DOHH2 (cell line): ENCODE results near the gene TCTN3.
"Not testable (repeated sequence)": the region's sequence is repeated elsewhere in the genome, so short reads cannot be mapped to it uniquely, and the experiment has no call there.

Experiments used
- H3F3A ChIP-seq: fragments of 200-600 bp; sonication (generic), shearing (Covaris generic); 2 replicates; pipeline ENCODE4 v1.6.0; 2016; ENCODE audit warnings: antibody characterized with exemption, mild to moderate bottlenecking; ENCODE audit not compliant: control insufficient read depth, insufficient read depth
- H3K27ac ChIP-seq: fragments of 200-600 bp; sonication (generic); 2 replicates; pipeline ENCODE4 v1.5.1; 2014; ENCODE audit warnings: low read depth, mild to moderate bottlenecking, low read length, moderate library complexity
- H3K27me3 ChIP-seq: fragments of 200-600 bp; sonication (generic); 2 replicates; pipeline ENCODE4 v1.6.1; 2014; ENCODE audit warnings: mild to moderate bottlenecking, low read length, mixed read lengths; ENCODE audit not compliant: control insufficient read depth
- H3K36me3 ChIP-seq: fragments of 200-600 bp; sonication (generic); 2 replicates; pipeline ENCODE4 v1.6.1; 2014; ENCODE audit warnings: mild to moderate bottlenecking, low read length, moderate library complexity, mixed read lengths; ENCODE audit not compliant: control insufficient read depth
- H3K4me1 ChIP-seq: fragments of 200-600 bp; sonication (generic); 2 replicates; pipeline ENCODE4 v1.6.1; 2014; ENCODE audit warnings: mild to moderate bottlenecking, low read length, mixed read lengths; ENCODE audit not compliant: control insufficient read depth
- H3K4me2 ChIP-seq: fragments of 200-600 bp; sonication (generic); 2 replicates; pipeline ENCODE4 v1.6.0; 2014; ENCODE audit warnings: mild to moderate bottlenecking, low read length, moderate library complexity
- H3K4me3 ChIP-seq: fragments of 200-600 bp; sonication (generic); 2 replicates; pipeline ENCODE4 v1.5.1; 2014; ENCODE audit warnings: mild to moderate bottlenecking, low read length, mixed read lengths
- H3K79me2 ChIP-seq: fragments of 200-600 bp; sonication (generic); 2 replicates; pipeline ENCODE4 v1.6.1; 2014; ENCODE audit warnings: mild to moderate bottlenecking, low read length, mixed read lengths; ENCODE audit not compliant: control insufficient read depth
- H3K9me2 ChIP-seq: fragments of 200-600 bp; sonication (generic); replicated peaks from 2 replicates; pipeline ENCODE4 v1.6.1; 2014; ENCODE audit warnings: mild to moderate bottlenecking, low read length, mixed read lengths; ENCODE audit not compliant: control insufficient read depth
- H3K9me3 ChIP-seq: fragments of 200-600 bp; sonication (generic); 2 replicates; pipeline ENCODE4 v1.6.1; 2014; ENCODE audit warnings: antibody characterized with exemption, low read length, mixed read lengths; ENCODE audit not compliant: control insufficient read depth, insufficient read depth
- H4K20me1 ChIP-seq: fragments of 200-600 bp; sonication (generic); 2 replicates; pipeline ENCODE4 v1.6.0; 2014; ENCODE audit warnings: low read depth, mild to moderate bottlenecking, antibody characterized with exemption, low read length, moderate library complexity; ENCODE audit not compliant: control insufficient read depth, insufficient read depth
- EZH2phosphoT487 ChIP-seq: fragments of 200-600 bp; sonication (generic); IDR thresholded peaks from 2 replicates; pipeline ENCODE4 v1.6.1; 2017; ENCODE audit warnings: borderline replicate concordance, mild to moderate bottlenecking, antibody characterized with exemption, low read length, moderate library complexity, mixed read lengths
- TF ChIP-seq, protein P1 (sequence below): fragments of 200-600 bp; sonication (generic); IDR thresholded peaks from one replicate; pipeline ENCODE4 v1.5.1; 2014; ENCODE audit warnings: antibody characterized with exemption, mild to moderate bottlenecking, low read depth, low read length; ENCODE audit not compliant: poor library complexity, severe bottlenecking

TCTN3 gene

DNA sequence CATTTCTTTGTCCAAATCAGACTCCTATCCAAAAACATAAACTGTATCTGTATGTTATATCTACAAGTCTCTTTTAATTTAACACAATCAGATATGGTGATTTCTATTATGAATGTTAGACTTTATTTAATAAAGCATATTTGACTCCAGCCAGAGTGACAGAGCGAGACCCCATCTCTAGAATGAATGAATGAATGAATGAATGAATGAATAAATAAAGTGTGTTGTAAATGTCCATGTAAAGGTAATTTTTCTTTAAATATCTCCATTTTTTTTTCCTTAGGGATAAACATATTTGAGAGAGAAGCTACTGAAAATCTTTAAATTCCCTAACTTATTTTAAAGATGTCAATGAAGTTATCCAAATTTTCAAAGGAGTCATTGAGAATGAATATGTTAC lies 19.1 kb downstream of the TCTN3 start:
- H3K79me2 ChIP-seq = no peaks in the 10 kb centered on the region
- no peak overlapping the region for H3K4me2 ChIP-seq
- H3K27ac ChIP-seq = no peak overlapping the region
- H3K4me3 ChIP-seq = no peak overlapping the region
- H3F3A ChIP-seq = 0 out of 2 replicates have a peak, but pooled peaks cover 2% of the 10 kb centered on the region
- H3K4me1 ChIP-seq = no peaks in the 10 kb centered on the region
- no peaks in the 10 kb centered on the region for H3K9me3 ChIP-seq
- TF ChIP-seq EZH2phosphoT487 = no peak
- TF ChIP-seq, protein P1, sequence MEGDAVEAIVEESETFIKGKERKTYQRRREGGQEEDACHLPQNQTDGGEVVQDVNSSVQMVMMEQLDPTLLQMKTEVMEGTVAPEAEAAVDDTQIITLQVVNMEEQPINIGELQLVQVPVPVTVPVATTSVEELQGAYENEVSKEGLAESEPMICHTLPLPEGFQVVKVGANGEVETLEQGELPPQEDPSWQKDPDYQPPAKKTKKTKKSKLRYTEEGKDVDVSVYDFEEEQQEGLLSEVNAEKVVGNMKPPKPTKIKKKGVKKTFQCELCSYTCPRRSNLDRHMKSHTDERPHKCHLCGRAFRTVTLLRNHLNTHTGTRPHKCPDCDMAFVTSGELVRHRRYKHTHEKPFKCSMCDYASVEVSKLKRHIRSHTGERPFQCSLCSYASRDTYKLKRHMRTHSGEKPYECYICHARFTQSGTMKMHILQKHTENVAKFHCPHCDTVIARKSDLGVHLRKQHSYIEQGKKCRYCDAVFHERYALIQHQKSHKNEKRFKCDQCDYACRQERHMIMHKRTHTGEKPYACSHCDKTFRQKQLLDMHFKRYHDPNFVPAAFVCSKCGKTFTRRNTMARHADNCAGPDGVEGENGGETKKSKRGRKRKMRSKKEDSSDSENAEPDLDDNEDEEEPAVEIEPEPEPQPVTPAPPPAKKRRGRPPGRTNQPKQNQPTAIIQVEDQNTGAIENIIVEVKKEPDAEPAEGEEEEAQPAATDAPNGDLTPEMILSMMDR = no peak
- no peaks in the 10 kb centered on the region for H3K9me2 ChIP-seq
- H3K27me3 ChIP-seq = no peaks in the 10 kb centered on the region
- H3K36me3 ChIP-seq = peaks cover 53% of the 10 kb centered on the region
- no peaks in the 10 kb centered on the region for H4K20me1 ChIP-seq

GRCh38 chr10:95672641-95673040 lies 21.1 kb downstream of the TCTN3 start:
- H3K79me2 ChIP-seq, H3K27me3 ChIP-seq, H3K9me2 ChIP-seq, H3K27ac ChIP-seq, H3F3A ChIP-seq, H3K4me3 ChIP-seq, H3K4me1 ChIP-seq, H3K4me2 ChIP-seq, H3K9me3 ChIP-seq, H4K20me1 ChIP-seq: not testable (repeated sequence)
- H3K36me3 ChIP-seq = peaks cover 54% of the 10 kb centered on the region

GRCh38 chr10:95664543-95664942 lies 29.2 kb downstream of the TCTN3 start:
- Histone ChIP-seq H4K20me1 (no peaks in the 10 kb centered on the region), H3K79me2 (no peaks in the 10 kb centered on the region), H3K27me3 (no peaks in the 10 kb centered on the region), H3K4me3 (no peak overlapping the region), H3K27ac (no peak overlapping the region), H3K4me1 (no peaks in the 10 kb centered on the region), H3F3A (0 out of 2 replicates have a peak, but pooled peaks cover 5% of the 10 kb centered on the region), H3K9me3 (no peaks in the 10 kb centered on the region), H3K4me2 (no peak overlapping the region), H3K9me2 (no peaks in the 10 kb centered on the region), H3K36me3 (peaks cover 44% of the 10 kb centered on the region)
- no peak for TF ChIP-seq EZH2phosphoT487
- TF ChIP-seq, protein P1 = no peak

- no peaks in the 10 kb centered on the region for H3K27me3 ChIP-seq
- H3K36me3 ChIP-seq = peaks cover 34% of the 10 kb centered on the region
- TF ChIP-seq EZH2phosphoT487 = no peak
- TF ChIP-seq, protein P1 = no peak
- H3K4me1 ChIP-seq = no peaks in the 10 kb centered on the region
- 0 out of 2 replicates have a peak, but pooled peaks cover 5% of the 10 kb centered on the region for H3F3A ChIP-seq
- H3K9me3 ChIP-seq = no peaks in the 10 kb centered on the region
- no peak overlapping the region for H3K4me2 ChIP-seq
- no peaks in the 10 kb centered on the region for H3K79me2 ChIP-seq
- no peaks in the 10 kb centered on the region for H4K20me1 ChIP-seq
- H3K9me2 ChIP-seq = no peaks in the 10 kb centered on the region
- no peak overlapping the region for H3K27ac ChIP-seq
- no peak overlapping the region for H3K4me3 ChIP-seq
Observed at GRCh38 chr10:95663496-95663895, 30.2 kb downstream of the TCTN3 start.
